ENCODE data around the gene GAMT. TPM values are rescaled to one million over a fixed set of nuclear protein-coding genes. Genes with fewer than 3 reads are reported as not detected.

The GAMT gene
- total and polyA plus RNA-seq, 2 of the 13 experiments (the other 11 are each of a cell fraction or from before 2014, with no cell fraction given), result 115 to 124 TPM

DNA sequence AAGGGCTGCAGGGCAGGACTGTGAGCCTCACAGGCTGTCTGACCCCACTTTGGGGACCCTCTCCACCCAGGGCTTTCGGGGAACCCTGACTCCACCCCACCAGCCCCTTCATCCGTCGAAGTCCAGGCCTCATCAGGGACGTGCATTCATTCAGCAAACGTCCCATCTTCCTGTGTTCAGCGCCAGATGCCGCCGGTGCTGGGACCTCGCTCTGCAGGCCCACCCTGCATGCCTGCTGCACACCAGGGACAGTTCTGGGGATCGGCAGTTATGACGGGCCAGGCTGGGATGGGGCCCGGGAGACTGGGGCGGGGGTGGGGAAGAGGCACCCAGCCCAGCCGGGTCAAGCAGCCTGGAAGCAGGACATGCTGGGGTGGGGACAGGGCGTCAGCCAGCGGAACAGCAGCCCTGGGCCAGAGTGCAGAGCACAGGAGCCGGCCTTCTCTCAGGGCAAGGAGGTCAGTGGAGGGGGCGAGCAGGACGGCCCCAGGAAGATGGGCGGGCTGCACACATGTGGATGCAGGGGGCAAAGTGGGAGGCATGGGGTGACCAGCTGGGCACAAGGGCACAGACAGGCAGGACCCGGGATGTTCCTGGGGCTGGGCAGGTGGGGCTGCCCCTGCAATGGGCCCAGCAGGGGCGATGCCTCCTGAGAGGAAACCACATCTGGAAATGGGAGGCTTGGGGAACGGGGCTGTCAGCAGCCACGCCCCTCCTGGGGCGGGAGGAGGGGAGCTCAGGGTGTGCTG is 5.1 kb downstream of the GAMT start (continued):
- TF ChIP-seq ISX (CRISPR knock-in tag; conservative IDR thresholded peaks at IDR 0.05) (no peak), PAF1 (CRISPR knock-in tag; IDR thresholded peaks at IDR 0.05) (0 out of 2 replicates have a peak, but pooled peaks have one; percentile 14), RBFOX2 (IDR thresholded peaks at IDR 0.05; ENCODE audit: low read depth, low read length) (peak; percentile 26; the same call in 1 of the 2 replicates), SPEN (CRISPR knock-in tag; IDR thresholded peaks at IDR 0.05; ENCODE audit: low read depth) (0 out of 2 replicates have a peak, but pooled peaks have one; percentile 18), ZNF326 (CRISPR knock-in tag; IDR thresholded peaks at IDR 0.05; ENCODE audit: borderline replicate concordance) (peak; percentile 50; the same call in 1 of the 2 replicates), JUND (CRISPR knock-in tag; IDR thresholded peaks at IDR 0.05) (no peak), NR1H2 (CRISPR knock-in tag; IDR thresholded peaks at IDR 0.05; ENCODE audit: borderline replicate concordance, low read depth) (no peak), ZFYVE20 (CRISPR knock-in tag; IDR thresholded peaks at IDR 0.05; ENCODE audit: borderline replicate concordance, low read depth) (no peak)
- TF ChIP-seq, protein P1, sequence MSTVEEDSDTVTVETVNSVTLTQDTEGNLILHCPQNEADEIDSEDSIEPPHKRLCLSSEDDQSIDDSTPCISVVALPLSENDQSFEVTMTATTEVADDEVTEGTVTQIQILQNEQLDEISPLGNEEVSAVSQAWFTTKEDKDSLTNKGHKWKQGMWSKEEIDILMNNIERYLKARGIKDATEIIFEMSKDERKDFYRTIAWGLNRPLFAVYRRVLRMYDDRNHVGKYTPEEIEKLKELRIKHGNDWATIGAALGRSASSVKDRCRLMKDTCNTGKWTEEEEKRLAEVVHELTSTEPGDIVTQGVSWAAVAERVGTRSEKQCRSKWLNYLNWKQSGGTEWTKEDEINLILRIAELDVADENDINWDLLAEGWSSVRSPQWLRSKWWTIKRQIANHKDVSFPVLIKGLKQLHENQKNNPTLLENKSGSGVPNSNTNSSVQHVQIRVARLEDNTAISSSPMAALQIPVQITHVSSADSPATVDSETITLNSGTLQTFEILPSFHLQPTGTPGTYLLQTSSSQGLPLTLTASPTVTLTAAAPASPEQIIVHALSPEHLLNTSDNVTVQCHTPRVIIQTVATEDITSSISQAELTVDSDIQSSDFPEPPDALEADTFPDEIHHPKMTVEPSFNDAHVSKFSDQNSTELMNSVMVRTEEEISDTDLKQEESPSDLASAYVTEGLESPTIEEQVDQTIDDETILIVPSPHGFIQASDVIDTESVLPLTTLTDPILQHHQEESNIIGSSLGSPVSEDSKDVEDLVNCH (CRISPR knock-in tag; IDR thresholded peaks at IDR 0.05), result no peak
- TF ChIP-seq, protein P2, sequence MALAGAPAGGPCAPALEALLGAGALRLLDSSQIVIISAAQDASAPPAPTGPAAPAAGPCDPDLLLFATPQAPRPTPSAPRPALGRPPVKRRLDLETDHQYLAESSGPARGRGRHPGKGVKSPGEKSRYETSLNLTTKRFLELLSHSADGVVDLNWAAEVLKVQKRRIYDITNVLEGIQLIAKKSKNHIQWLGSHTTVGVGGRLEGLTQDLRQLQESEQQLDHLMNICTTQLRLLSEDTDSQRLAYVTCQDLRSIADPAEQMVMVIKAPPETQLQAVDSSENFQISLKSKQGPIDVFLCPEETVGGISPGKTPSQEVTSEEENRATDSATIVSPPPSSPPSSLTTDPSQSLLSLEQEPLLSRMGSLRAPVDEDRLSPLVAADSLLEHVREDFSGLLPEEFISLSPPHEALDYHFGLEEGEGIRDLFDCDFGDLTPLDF (CRISPR knock-in tag; IDR thresholded peaks at IDR 0.05), result no peak
- TF ChIP-seq, protein P3, sequence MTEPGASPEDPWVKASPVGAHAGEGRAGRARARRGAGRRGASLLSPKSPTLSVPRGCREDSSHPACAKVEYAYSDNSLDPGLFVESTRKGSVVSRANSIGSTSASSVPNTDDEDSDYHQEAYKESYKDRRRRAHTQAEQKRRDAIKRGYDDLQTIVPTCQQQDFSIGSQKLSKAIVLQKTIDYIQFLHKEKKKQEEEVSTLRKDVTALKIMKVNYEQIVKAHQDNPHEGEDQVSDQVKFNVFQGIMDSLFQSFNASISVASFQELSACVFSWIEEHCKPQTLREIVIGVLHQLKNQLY (CRISPR knock-in tag; IDR thresholded peaks at IDR 0.05), result no peak
- TF ChIP-seq, protein P4, sequence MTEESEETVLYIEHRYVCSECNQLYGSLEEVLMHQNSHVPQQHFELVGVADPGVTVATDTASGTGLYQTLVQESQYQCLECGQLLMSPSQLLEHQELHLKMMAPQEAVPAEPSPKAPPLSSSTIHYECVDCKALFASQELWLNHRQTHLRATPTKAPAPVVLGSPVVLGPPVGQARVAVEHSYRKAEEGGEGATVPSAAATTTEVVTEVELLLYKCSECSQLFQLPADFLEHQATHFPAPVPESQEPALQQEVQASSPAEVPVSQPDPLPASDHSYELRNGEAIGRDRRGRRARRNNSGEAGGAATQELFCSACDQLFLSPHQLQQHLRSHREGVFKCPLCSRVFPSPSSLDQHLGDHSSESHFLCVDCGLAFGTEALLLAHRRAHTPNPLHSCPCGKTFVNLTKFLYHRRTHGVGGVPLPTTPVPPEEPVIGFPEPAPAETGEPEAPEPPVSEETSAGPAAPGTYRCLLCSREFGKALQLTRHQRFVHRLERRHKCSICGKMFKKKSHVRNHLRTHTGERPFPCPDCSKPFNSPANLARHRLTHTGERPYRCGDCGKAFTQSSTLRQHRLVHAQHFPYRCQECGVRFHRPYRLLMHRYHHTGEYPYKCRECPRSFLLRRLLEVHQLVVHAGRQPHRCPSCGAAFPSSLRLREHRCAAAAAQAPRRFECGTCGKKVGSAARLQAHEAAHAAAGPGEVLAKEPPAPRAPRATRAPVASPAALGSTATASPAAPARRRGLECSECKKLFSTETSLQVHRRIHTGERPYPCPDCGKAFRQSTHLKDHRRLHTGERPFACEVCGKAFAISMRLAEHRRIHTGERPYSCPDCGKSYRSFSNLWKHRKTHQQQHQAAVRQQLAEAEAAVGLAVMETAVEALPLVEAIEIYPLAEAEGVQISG (CRISPR knock-in tag; IDR thresholded peaks at IDR 0.05), result no peak

Measured in HepG2 (cell line).